ENCODE results near the gene MBNL3. TPM values are rescaled to one million over a fixed set of nuclear protein-coding genes. Genes with fewer than 3 reads are reported as not detected.

Gene MBNL3
- total RNA-seq, 4 donors from 2014 or later, result 13.7 to 59.9 (median 20.3) TPM

- no peak for TF ChIP-seq CTCF (IDR thresholded peaks at IDR 0.05)
- ATAC-seq (ENCODE audit: low FRiP score) (no peak), DNase-seq (ENCODE audit: low spot score) (no peak)
Observed at GRCh38 chrX:132389480-132389879, 99.4 kb downstream of the MBNL3 start.

GRCh38 chrX:132388371-132388770, 100.5 kb downstream of the MBNL3 start:
- ATAC-seq (ENCODE audit: low FRiP score), result no peak
- no peak for DNase-seq (ENCODE audit: low spot score)
- no peak for TF ChIP-seq CTCF (IDR thresholded peaks at IDR 0.05)

- TF ChIP-seq CTCF (IDR thresholded peaks at IDR 0.05), result no peak
- no peak for ATAC-seq (ENCODE audit: low FRiP score)
- no peak for DNase-seq (ENCODE audit: low spot score)
Observed at GRCh38 chrX:132384301-132384700, 104.5 kb downstream of the MBNL3 start.

GRCh38 chrX:132382068-132382467, 106.8 kb downstream of the MBNL3 start:
- no peak for DNase-seq (ENCODE audit: low spot score)
- ATAC-seq (ENCODE audit: low FRiP score), result no peak

GRCh38 chrX:132378281-132378680, 110.6 kb downstream of the MBNL3 start:
- ATAC-seq (ENCODE audit: low FRiP score) (no peak), DNase-seq (ENCODE audit: low spot score) (no peak)
- no peak for TF ChIP-seq CTCF (IDR thresholded peaks at IDR 0.05)

More at GRCh38 chrX:132382068-132382467, 106.8 kb downstream of the MBNL3 start:
- no peak for TF ChIP-seq CTCF (IDR thresholded peaks at IDR 0.05)

GRCh38 chrX:132375941-132376340, 112.9 kb downstream of the MBNL3 start:
- DNase-seq (ENCODE audit: low spot score) (no peak), ATAC-seq (ENCODE audit: low FRiP score) (no peak)
- TF ChIP-seq CTCF (IDR thresholded peaks at IDR 0.05), result no peak

- no peak for DNase-seq (ENCODE audit: low spot score)
- TF ChIP-seq CTCF (IDR thresholded peaks at IDR 0.05), result no peak
- ATAC-seq (ENCODE audit: low FRiP score), result no peak
Observed at GRCh38 chrX:132373610-132374009, 115.2 kb downstream of the MBNL3 start.
